Mesenchymal stem cell (in vitro differentiated cells and primary cell): ENCODE measurements around the gene NCAPD3.
"Not testable (repeated sequence)": the region's sequence is repeated elsewhere in the genome, so short reads cannot be mapped to it uniquely, and the experiment has no call there.

Experiments
- DNase-seq: peaks from one replicate; pipeline ENCODE4 v3.0.0-alpha.2; 2013
- H2AFZ ChIP-seq: one replicate; pipeline ENCODE4 v1.6.1; 2013; ENCODE audit warnings: low read depth, mild to moderate bottlenecking, control low read depth, inconsistent platforms, low read length, moderate library complexity
- H2AK5ac ChIP-seq: 2 replicates; pipeline ENCODE4 v1.6.1; 2013; ENCODE audit warnings: low read length, moderate library complexity, mild to moderate bottlenecking, inconsistent platforms; ENCODE audit not compliant: severe bottlenecking
- H2BK120ac ChIP-seq: one replicate; pipeline ENCODE4 v1.6.1; 2013; ENCODE audit warnings: low read depth, mild to moderate bottlenecking, inconsistent platforms, low read length, moderate library complexity
- H2BK12ac ChIP-seq, 2 experiments: one replicate each; pipeline ENCODE4 v1.6.1; 2013; ENCODE audit warnings: inconsistent platforms in 2 of 2, low read length in 2 of 2, mild to moderate bottlenecking in 2 of 2, moderate library complexity in 2 of 2, control low read depth in 1 of 2
- H2BK15ac ChIP-seq: one replicate; pipeline ENCODE4 v1.6.1; 2013; ENCODE audit warnings: mild to moderate bottlenecking, low read depth, inconsistent platforms; ENCODE audit not compliant: poor library complexity, severe bottlenecking
- H2BK5ac ChIP-seq: 2 replicates; pipeline ENCODE4 v1.6.1; 2013; ENCODE audit warnings: low read depth, mild to moderate bottlenecking, low read length, control low read depth, inconsistent platforms; ENCODE audit not compliant: poor library complexity, severe bottlenecking
- H3K14ac ChIP-seq, 2 experiments: one replicate each; pipeline ENCODE4 v1.6.1; 2013; ENCODE audit warnings: inconsistent platforms in 2 of 2, low read length in 2 of 2, control low read depth in 1 of 2, mild to moderate bottlenecking in 1 of 2, moderate library complexity in 1 of 2
- H3K18ac ChIP-seq, 2 experiments: one replicate each; pipeline ENCODE4 v1.6.1; 2013; ENCODE audit warnings: inconsistent platforms in 2 of 2, low read length in 2 of 2, control low read depth in 1 of 2, low read depth in 1 of 2, mild to moderate bottlenecking in 1 of 2
- H3K23ac ChIP-seq, 2 experiments: one replicate each; pipeline ENCODE4 v1.6.1; 2013; ENCODE audit warnings: inconsistent platforms in 2 of 2, low read length in 2 of 2, mild to moderate bottlenecking in 2 of 2, moderate library complexity in 2 of 2, control low read depth in 1 of 2
- H3K27ac ChIP-seq: 2 replicates; pipeline ENCODE4 v1.5.1; 2013; ENCODE audit warnings: mild to moderate bottlenecking, moderate library complexity, low read length, control low read depth, inconsistent platforms; ENCODE audit not compliant: poor library complexity, severe bottlenecking
- H3K27me3 ChIP-seq, 2 experiments: 2 replicates each; pipeline versions ENCODE4 v1.6.1 to v1.7.0; 2013; ENCODE audit warnings: low read length in 2 of 2, mild to moderate bottlenecking in 2 of 2, moderate library complexity in 2 of 2, control low read depth in 1 of 2, inconsistent platforms in 1 of 2; ENCODE audit not compliant: control insufficient read depth in 1 of 2, insufficient read depth in 1 of 2
- H3K36me3 ChIP-seq, 2 experiments: 2 replicates each; pipeline versions ENCODE4 v1.6.1 to v1.7.0; 2013; ENCODE audit warnings: low read length in 2 of 2, control low read depth in 1 of 2, inconsistent platforms in 1 of 2, low read depth in 1 of 2, mild to moderate bottlenecking in 1 of 2; ENCODE audit not compliant: insufficient read depth in 2 of 2, control insufficient read depth in 1 of 2
- H3K4ac ChIP-seq, 2 experiments: one replicate each; pipeline ENCODE4 v1.6.1; 2013; ENCODE audit warnings: inconsistent platforms in 2 of 2, low read length in 2 of 2, mild to moderate bottlenecking in 2 of 2, moderate library complexity in 2 of 2, control low read depth in 1 of 2, low read depth in 1 of 2
- H3K4me1 ChIP-seq: 2 replicates; pipeline ENCODE4 v1.6.1; 2013; ENCODE audit warnings: low read depth, low read length, control low read depth; ENCODE audit not compliant: control insufficient read depth, insufficient read depth
- H3K4me2 ChIP-seq: 2 replicates; pipeline ENCODE4 v1.6.1; 2013; ENCODE audit warnings: low read length, mild to moderate bottlenecking, inconsistent platforms; ENCODE audit not compliant: poor library complexity, severe bottlenecking
- H3K4me3 ChIP-seq, 2 experiments: 2 replicates each; pipeline versions ENCODE4 v1.5.1 to v1.7.0; 2013; ENCODE audit warnings: low read length in 2 of 2, mild to moderate bottlenecking in 2 of 2, control low read depth in 1 of 2, low read depth in 1 of 2; ENCODE audit not compliant: insufficient read depth in 1 of 2
- H3K79me1 ChIP-seq: replicated peaks from 2 replicates; pipeline ENCODE4 v1.6.1; 2013; ENCODE audit warnings: mild to moderate bottlenecking, control low read depth, low read length, inconsistent platforms; ENCODE audit not compliant: poor library complexity, severe bottlenecking
- H3K9ac ChIP-seq: 2 replicates; pipeline ENCODE4 v1.7.0; 2013; ENCODE audit warnings: mild to moderate bottlenecking, low read length, moderate library complexity
- H3K9me3 ChIP-seq: 2 replicates; pipeline ENCODE4 v1.7.0; 2013; ENCODE audit warnings: mild to moderate bottlenecking, low read length; ENCODE audit not compliant: control insufficient read depth
- H4K8ac ChIP-seq: one replicate; pipeline ENCODE4 v1.6.1; 2013; ENCODE audit warnings: inconsistent platforms, mild to moderate bottlenecking, low read length, moderate library complexity
- H4K91ac ChIP-seq: one replicate; pipeline ENCODE4 v1.6.1; 2013; ENCODE audit warnings: mild to moderate bottlenecking, low read length, inconsistent platforms
- WGBS: methylation state at CpG from one replicate; pipeline ENCODE4 v1.1.7; 2013; ENCODE audit warnings: mixed read lengths; 5-methylcytosine and 5-hydroxymethylcytosine counted together

The NCAPD3 gene

GRCh38 chr11:134255184-134255561, 31.4 kb upstream of the NCAPD3 start:
- H3K9me3 ChIP-seq, H4K91ac ChIP-seq, H2BK120ac ChIP-seq, DNase-seq, H3K4ac ChIP-seq, H3K27ac ChIP-seq, H3K9ac ChIP-seq, H3K4me3 ChIP-seq, H4K8ac ChIP-seq, H3K4me2 ChIP-seq, H3K23ac ChIP-seq, H3K18ac ChIP-seq, H3K4me1 ChIP-seq, H3K14ac ChIP-seq, H3K27me3 ChIP-seq, H2AFZ ChIP-seq, H2BK12ac ChIP-seq, H2BK5ac ChIP-seq, H2BK15ac ChIP-seq, H2AK5ac ChIP-seq: not testable (repeated sequence)
- 96% methylated on average over 5 of the region's 5 CpGs for WGBS
- Histone ChIP-seq H3K79me1 (peaks cover 22% of the 10 kb centered on the region), H3K36me3 (peaks cover 18 to 48% of the 10 kb centered on the region in 2 experiments)

DNA sequence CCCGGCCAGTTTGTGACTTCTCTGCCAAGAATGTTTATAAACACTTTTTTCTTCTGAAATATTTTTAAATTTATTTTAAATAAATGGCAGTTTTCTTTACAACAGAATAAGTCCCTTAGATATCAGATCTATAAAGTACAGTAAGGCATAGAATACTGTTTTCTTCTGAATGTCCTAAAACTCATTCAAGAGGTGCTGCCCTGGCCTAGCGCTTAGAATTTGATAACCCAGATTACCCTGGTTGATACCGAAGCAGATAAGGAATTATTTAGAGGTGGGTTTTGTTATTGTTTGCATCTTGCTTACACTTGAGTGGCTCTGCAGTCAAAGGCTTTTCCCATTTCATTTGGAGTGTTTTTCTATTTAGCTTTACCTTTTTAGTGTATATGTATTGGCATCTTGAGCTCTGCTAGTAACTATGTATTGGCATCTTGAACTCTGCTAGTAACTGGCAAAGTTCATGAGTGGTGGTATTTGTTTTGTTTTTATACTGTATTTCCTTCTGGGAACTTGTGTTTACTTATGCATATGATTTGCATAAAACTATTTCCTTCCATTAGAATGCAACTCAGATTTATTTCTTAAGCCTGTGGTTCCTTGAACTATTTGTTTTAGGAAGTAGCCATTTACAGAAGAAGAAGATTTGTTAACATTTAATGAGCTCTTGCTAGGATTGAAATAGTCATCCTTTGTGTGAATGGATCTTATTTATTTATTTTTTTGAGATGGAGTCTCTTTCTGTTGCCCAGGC, 30.8 kb upstream of the NCAPD3 start:
- Histone ChIP-seq H2AK5ac (no peak overlapping the region), H3K14ac (no peak overlapping the region), H2BK120ac (no peak overlapping the region), H3K23ac (no peak overlapping the region), H3K27ac (no peak overlapping the region), H3K4me1 (peaks cover 1% of the 10 kb centered on the region), H2AFZ (no peak overlapping the region), H3K9ac (peak overlapping the region; percentile 77), H3K4me3 (peak overlapping the region in 1 of 2 experiments; percentile 100), H3K4me2 (peak overlapping the region; percentile 62), H3K9me3 (no peaks in the 10 kb centered on the region), H4K91ac (no peak overlapping the region), H2BK15ac (no peak overlapping the region), H2BK5ac (no peak overlapping the region), H3K36me3 (peaks cover 15 to 48% of the 10 kb centered on the region in 2 experiments), H3K18ac (no peak overlapping the region), H4K8ac (no peak overlapping the region), H3K27me3 (no peaks in the 10 kb centered on the region), H3K4ac (no peak overlapping the region), H2BK12ac (no peak overlapping the region), H3K79me1 (peaks cover 22% of the 10 kb centered on the region)
- 93% methylated on average over 2 of the region's 3 CpGs for WGBS
- no peak for DNase-seq

DNA sequence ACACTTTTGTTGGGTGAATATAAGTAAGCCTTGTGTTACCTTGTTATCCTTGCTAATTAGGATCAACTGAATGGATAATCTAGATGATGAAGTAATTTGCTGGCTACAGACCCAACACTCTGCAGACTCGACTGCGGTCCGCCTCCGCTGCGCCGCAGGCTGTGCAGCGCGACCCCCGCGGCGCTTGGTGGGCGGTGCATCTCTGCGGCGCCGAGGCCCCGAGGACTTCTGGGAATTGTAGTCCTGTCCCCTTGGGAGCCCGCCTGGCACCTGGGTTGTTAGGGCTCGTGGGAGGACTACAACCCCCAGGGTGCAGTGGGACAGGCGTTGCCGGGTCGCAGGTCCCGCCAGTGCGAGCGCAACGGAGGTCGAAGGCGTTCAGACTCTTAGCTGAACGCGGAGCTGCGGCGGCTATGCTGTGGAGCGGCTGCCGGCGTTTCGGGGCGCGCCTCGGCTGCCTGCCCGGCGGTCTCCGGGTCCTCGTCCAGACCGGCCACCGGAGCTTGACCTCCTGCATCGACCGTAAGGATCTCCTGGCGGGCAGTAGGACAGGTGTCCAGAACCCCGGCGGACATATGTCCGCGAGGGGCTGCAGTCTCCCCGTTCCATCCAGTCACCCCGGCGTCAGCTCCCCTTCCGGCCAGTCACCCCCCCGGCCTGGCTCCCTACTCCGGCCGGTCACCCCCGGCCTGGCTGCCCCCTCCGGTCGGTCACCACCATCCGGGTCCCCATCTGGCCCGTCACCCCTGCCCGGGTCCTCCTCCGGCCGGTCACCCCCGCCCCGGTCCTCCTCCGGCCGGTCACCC, 29.6 kb upstream of the NCAPD3 start, which contains the start of the genes ACAD8 and THYN1:
TSS of gene ACAD8 (plus strand) at position 381 of the 806 bp plus-strand sequence. CDS start at position 414, 33 bp downstream.
TSS of gene THYN1 (minus strand) at position 165 of the 806 bp plus-strand sequence. CDS start 470 bp downstream, outside the sequence.
- Histone ChIP-seq H2BK12ac (no peak within 1 kb of the TSS), H2BK120ac (no peak within 1 kb of the TSS), H3K9me3 (no peaks in the 10 kb centered on the region), H3K23ac (peak within 1 kb of the TSS in 1 of 2 experiments; percentile 86), H3K4me1 (peaks cover 1% of the 10 kb centered on the region), H4K8ac (peak within 1 kb of the TSS; percentile 88), H3K4me3 (peak within 1 kb of the TSS; percentile 97 to 100), H2BK15ac (peak within 1 kb of the TSS; percentile 75), H3K18ac (peak within 1 kb of the TSS; percentile 67 to 81), H3K14ac (peak within 1 kb of the TSS in 1 of 2 experiments; percentile 35), H3K79me1 (peaks cover 16% of the 10 kb centered on the region), H3K27me3 (no peaks in the 10 kb centered on the region), H2AK5ac (no peak within 1 kb of the TSS), H3K4ac (peak within 1 kb of the TSS in 1 of 2 experiments; percentile 71), H3K9ac (peak within 1 kb of the TSS; percentile 95), H2BK5ac (no peak within 1 kb of the TSS), H3K27ac (peak within 1 kb of the TSS; percentile 51), H4K91ac (no peak within 1 kb of the TSS), H3K36me3 (peaks cover 7 to 48% of the 10 kb centered on the region in 2 experiments), H2AFZ (peak within 1 kb of the TSS; percentile 85), H3K4me2 (peak within 1 kb of the TSS; percentile 85)
- peak; percentile 97 for DNase-seq
- WGBS = under 1% methylated on average over 51 of the region's 70 CpGs
